ENCODE measurements around the gene FSCN2. TPM values are rescaled to one million over a fixed set of nuclear protein-coding genes. Genes with fewer than 3 reads are reported as not detected.

The FSCN2 gene
- total and polyA plus RNA-seq, 2 donors = 0.47 to 0.87 TPM

DNA sequence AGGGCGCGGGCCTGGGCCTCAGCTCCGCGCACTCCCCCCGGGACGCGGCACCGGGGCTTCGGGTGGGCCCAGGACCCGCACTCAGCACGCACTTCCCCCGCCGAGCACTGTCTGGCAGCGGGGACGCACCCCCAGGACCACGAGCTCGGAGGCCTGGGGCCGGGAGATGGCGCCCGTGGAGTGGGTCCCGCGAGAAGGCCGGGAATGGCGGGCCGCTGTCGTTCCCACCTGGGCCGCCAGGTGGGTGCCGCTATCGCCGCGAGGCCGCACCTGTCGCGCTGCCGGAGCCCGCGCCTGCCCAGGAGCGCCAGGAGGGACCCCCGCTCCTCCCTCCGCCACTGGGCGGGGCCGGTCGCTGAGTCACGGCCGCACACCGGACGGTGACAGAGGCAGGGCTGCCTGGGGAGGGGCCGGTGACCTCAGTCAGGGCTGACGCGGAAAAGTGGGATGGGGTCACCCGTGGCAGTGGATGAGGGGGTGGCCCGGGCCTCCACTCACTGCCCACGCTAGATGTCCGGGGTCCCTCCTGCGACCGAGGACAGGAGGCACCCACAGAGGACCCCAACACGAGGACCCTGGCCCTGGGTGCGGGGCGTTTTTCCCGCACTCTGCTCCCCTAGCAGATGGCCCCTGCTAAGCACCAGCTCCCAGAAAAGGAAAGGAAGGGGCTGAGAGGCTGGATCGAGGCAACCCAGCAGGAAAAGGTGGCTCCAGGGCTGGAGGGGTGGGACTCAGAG lies 8.7 kb upstream of the FSCN2 start:
- peak overlapping the region in 1 of 2 donors; percentile 44 for H3K4me3 ChIP-seq (ENCODE audit: low read length in 2 of 2)
- H3K36me3 ChIP-seq (ENCODE audit: control insufficient read depth in 2 of 2, insufficient read depth in 2 of 2, low read length in 1 of 2) = no peaks in the 10 kb centered on the region
- peaks cover 0 to 11% of the 10 kb centered on the region in 2 donors for H3K9me3 ChIP-seq (ENCODE audit: control insufficient read depth in 2 of 2, insufficient read depth in 1 of 2, low read length in 1 of 2)
- peaks cover 32 to 90% of the 10 kb centered on the region in 2 donors for H3K27me3 ChIP-seq (ENCODE audit: control insufficient read depth in 2 of 2, insufficient read depth in 1 of 2, low read length in 1 of 2)
- H3K4me1 ChIP-seq (ENCODE audit: control insufficient read depth in 2 of 2, insufficient read depth in 2 of 2, low read length in 2 of 2) = peaks cover 9 to 40% of the 10 kb centered on the region in 2 donors
- DNase-seq (ENCODE audit: low read depth in 6 of 9, low spot score in 9 of 9) = peak in 1 of 9 donors; percentile 44
- 5% methylated on average over 61 of the region's 61 CpGs for WGBS
- H3K27ac ChIP-seq (ENCODE audit: low read depth in 1 of 2, low read length in 1 of 2) = peak overlapping the region in 1 of 2 donors; percentile 60

DNA sequence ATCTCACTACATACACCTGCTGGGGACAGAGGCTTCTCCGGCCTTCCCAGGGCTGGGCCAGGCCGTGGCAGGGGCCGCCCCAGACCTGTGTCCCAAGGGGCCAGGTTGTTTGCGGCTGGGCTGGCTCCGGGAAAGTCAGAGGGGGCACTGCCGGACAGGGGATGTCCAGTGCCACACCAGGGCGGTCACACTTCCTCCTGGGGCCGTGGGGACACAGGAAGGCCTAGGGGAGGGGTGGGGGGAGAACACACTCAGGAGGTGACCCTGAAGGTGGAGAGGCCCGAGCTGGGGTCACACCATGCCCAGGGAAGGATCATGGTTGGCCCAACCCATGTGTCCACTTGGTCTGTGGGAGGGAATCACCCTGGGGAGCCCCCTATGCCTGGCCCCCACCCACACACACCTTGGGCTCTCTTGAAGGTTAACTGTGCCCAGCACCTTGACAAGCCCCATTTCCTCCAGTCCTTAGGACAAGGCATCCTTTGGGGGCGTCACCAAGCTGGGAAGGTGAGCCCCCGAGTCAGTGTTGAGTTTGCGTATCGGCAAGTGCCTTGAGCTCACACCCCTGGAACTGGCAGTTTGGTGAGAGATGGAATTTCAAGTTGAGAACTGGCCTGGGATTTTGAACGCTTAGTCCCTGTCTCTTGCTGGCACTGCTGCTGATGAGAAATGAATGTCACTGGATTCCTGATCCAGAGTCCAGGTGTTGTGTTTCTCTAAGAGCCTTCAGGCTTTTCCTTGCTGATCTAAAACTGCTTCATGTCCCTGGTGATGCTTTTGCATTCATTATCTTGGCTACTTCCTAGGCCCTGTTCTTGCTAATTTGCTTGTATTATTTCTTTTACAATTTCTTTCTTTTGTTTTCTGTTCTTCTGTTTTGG lies 7.9 kb upstream of the FSCN2 start:
- Histone ChIP-seq H3K36me3 (ENCODE audit: control insufficient read depth in 2 of 2, insufficient read depth in 2 of 2, low read length in 1 of 2) (no peaks in the 10 kb centered on the region), H3K27me3 (ENCODE audit: control insufficient read depth in 2 of 2, insufficient read depth in 1 of 2, low read length in 1 of 2) (peaks cover 32 to 93% of the 10 kb centered on the region in 2 donors), H3K9me3 (ENCODE audit: control insufficient read depth in 2 of 2, insufficient read depth in 1 of 2, low read length in 1 of 2) (peaks cover 0 to 11% of the 10 kb centered on the region in 2 donors), H3K4me3 (ENCODE audit: low read length in 2 of 2) (no peak overlapping the region), H3K4me1 (ENCODE audit: control insufficient read depth in 2 of 2, insufficient read depth in 2 of 2, low read length in 2 of 2) (peaks cover 9 to 37% of the 10 kb centered on the region in 2 donors), H3K27ac (ENCODE audit: low read depth in 1 of 2, low read length in 1 of 2) (no peak overlapping the region)
- WGBS = 86% methylated on average over 14 of the region's 14 CpGs
- no peak for DNase-seq (ENCODE audit: low read depth in 6 of 9, low spot score in 9 of 9)

DNA sequence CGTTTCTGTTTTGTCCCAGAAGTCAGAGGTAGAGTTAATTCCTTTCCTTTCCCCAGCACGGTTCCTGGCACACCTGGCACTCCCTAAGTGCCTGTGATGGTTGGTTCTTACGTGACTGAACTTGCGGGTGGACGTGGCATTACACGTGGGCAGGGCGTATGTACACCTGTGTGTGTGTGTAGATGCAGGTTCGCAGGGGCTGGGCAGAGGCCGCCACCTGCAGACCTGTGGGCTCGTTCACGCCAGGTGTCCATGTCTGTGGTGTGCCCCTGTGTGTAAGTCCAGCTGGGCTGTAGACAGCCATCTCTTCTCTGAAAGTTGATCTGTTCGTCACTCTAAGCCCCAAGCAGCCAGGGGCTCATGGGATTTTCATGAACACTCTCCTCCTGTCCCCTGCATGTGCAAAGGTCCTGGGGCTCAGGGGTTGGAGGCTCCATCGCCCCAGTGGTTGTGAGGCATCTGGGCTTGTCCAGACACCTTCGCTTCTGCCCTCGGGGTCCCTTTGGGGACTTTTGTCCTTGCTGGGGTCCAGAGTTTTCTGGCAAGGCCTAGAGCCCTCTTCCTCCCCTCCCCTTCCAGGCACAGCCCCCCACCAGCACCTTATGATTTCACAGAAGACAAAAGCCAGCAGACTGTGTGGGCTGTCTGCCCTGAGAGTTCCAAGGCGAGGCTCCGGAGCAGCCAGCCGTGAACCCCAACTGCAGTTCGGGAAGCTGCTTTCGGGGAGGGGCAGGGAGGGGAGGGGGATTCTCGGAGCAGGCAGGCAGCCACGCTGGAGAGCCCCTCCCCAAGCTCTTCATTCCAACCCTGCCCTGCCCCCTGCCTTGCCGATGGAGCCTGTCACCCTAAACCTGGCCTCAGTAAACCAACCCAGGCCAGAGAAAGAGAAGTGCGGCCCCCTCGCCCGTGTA lies 5.4 kb upstream of the FSCN2 start:
- peak in 2 of 9 donors; percentile 43 to 63 for DNase-seq (ENCODE audit: low read depth in 6 of 9, low spot score in 9 of 9)

DNA sequence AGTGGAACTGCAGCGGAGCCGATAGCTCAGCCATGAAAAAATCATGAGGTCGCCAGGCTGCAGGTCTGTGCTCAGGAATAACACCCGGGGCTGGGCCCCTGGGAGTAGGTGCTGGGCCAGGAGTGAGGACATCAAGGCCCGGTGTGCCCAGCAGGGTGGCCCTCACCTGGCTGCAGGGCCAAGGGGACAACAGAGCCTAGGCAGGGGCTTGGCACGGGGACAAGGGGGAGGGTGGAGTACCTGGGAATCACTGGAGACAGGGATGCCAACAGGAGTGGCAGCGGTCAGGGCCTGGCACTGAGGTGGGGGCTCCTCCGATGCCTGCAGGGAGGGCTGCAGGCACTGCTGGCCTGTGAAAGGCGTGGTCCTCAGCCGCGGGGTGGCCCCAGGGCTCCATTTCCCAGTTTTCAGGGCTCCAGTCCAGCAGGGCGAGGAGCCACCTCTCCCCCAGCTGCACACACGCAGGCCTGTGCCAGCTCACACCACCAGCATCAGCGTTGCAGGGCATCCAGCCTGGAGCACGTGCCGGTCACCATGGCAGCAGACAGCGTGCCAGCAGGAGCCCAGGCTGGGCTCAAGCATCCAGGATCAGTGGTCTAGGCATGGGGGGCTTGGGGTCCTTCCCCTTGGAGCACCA lies 4.7 kb upstream of the FSCN2 start:
- peaks cover 0 to 3% of the 10 kb centered on the region in 2 donors for H3K9me3 ChIP-seq (ENCODE audit: control insufficient read depth in 2 of 2, insufficient read depth in 1 of 2, low read length in 1 of 2)
- H3K4me1 ChIP-seq (ENCODE audit: control insufficient read depth in 2 of 2, insufficient read depth in 2 of 2, low read length in 2 of 2) = peaks cover 9 to 23% of the 10 kb centered on the region in 2 donors
- H3K4me3 ChIP-seq (ENCODE audit: low read length in 2 of 2) = no peak overlapping the region
- peaks cover 22 to 91% of the 10 kb centered on the region in 2 donors for H3K27me3 ChIP-seq (ENCODE audit: control insufficient read depth in 2 of 2, insufficient read depth in 1 of 2, low read length in 1 of 2)
- no peak overlapping the region for H3K27ac ChIP-seq (ENCODE audit: low read depth in 1 of 2, low read length in 1 of 2)
- WGBS = 62% methylated on average over 17 of the region's 17 CpGs
- H3K36me3 ChIP-seq (ENCODE audit: control insufficient read depth in 2 of 2, insufficient read depth in 2 of 2, low read length in 1 of 2) = no peaks in the 10 kb centered on the region
- no peak for DNase-seq (ENCODE audit: low read depth in 6 of 9, low spot score in 9 of 9)

More for the DNA sequence above, 5.4 kb upstream of the FSCN2 start:
- WGBS = 75% methylated on average over 26 of the region's 26 CpGs
- Histone ChIP-seq H3K4me3 (ENCODE audit: low read length in 2 of 2) (no peak overlapping the region), H3K27ac (ENCODE audit: low read depth in 1 of 2, low read length in 1 of 2) (no peak overlapping the region), H3K36me3 (ENCODE audit: control insufficient read depth in 2 of 2, insufficient read depth in 2 of 2, low read length in 1 of 2) (no peaks in the 10 kb centered on the region), H3K27me3 (ENCODE audit: control insufficient read depth in 2 of 2, insufficient read depth in 1 of 2, low read length in 1 of 2) (peaks cover 28 to 91% of the 10 kb centered on the region in 2 donors), H3K4me1 (ENCODE audit: control insufficient read depth in 2 of 2, insufficient read depth in 2 of 2, low read length in 2 of 2) (peaks cover 9 to 25% of the 10 kb centered on the region in 2 donors), H3K9me3 (ENCODE audit: control insufficient read depth in 2 of 2, insufficient read depth in 1 of 2, low read length in 1 of 2) (peaks cover 0 to 4% of the 10 kb centered on the region in 2 donors)

DNA sequence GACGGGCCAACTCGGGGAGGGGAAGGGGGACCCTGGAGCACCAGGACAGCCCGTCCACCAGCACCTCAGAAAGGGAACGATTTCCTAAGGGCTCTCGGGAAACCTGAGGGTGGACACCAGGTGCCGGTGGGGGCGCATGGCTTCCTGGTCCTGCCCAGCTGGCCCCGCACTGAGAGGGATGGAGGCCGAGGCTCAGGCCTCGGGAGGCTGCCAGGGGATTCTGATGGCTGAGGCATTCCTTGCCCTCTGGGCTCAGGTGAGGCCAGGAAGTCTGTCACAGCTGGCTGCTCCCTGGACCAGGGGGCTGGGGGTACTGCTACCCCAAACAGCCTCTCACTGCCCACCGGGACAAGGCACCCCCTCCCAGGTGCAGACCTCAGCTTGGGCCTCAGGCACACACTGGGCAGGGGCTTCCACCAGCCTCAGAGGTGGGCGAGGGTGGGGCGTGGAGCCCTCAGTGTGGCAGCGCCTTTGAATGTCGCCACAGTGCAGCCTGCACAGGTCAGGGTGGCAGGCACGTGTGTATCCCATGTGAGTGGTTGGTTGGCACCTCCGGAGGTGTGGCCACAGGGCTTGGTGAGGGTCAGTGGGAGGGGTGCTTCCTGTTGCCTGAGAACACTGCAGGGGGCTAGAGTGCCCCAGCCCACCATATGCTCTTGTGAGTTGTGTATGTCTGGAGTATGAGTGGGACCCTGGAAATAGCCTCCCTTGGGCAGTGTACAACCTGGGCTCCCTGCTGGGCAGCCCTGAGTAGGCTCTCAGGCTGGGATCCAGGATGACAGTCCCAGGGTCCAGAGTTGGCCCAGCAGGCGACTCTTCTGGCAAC lies 3.9 kb upstream of the FSCN2 start:
- WGBS = 88% methylated on average over 18 of the region's 18 CpGs
- peaks cover 20 to 91% of the 10 kb centered on the region in 2 donors for H3K27me3 ChIP-seq (ENCODE audit: control insufficient read depth in 2 of 2, insufficient read depth in 1 of 2, low read length in 1 of 2)

DNA sequence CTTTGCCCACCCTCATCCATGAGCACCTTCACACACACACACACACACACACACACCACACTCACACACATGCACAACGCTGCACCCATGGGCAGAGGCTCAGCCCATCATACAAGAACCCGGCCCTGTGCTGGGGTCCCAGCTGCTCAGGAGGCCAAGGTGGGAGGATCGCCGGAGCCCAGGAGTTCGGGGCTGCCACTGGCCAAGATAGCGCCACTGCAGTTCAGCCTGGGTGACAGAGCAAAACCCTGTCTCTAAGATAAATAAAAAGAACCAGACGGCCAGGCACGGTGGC lies 3.4 kb upstream of the FSCN2 start:
- Histone ChIP-seq H3K36me3 (ENCODE audit: control insufficient read depth in 2 of 2, insufficient read depth in 2 of 2, low read length in 1 of 2) (no peaks in the 10 kb centered on the region), H3K27me3 (ENCODE audit: control insufficient read depth in 2 of 2, insufficient read depth in 1 of 2, low read length in 1 of 2) (peaks cover 14 to 90% of the 10 kb centered on the region in 2 donors), H3K9me3 (ENCODE audit: control insufficient read depth in 2 of 2, insufficient read depth in 1 of 2, low read length in 1 of 2) (no peaks in the 10 kb centered on the region), H3K4me1 (ENCODE audit: control insufficient read depth in 2 of 2, insufficient read depth in 2 of 2, low read length in 2 of 2) (peaks cover 0 to 14% of the 10 kb centered on the region in 2 donors), H3K4me3 (ENCODE audit: low read length in 2 of 2) (no peak overlapping the region), H3K27ac (ENCODE audit: low read depth in 1 of 2, low read length in 1 of 2) (no peak overlapping the region)
- DNase-seq (ENCODE audit: low read depth in 6 of 9, low spot score in 9 of 9) = no peak
- WGBS = 85% methylated on average over 8 of the region's 8 CpGs

More for the DNA sequence above, 3.9 kb upstream of the FSCN2 start:
- Histone ChIP-seq H3K4me1 (ENCODE audit: control insufficient read depth in 2 of 2, insufficient read depth in 2 of 2, low read length in 2 of 2) (peaks cover 3 to 18% of the 10 kb centered on the region in 2 donors), H3K9me3 (ENCODE audit: control insufficient read depth in 2 of 2, insufficient read depth in 1 of 2, low read length in 1 of 2) (no peaks in the 10 kb centered on the region), H3K27ac (ENCODE audit: low read depth in 1 of 2, low read length in 1 of 2) (no peak overlapping the region), H3K4me3 (ENCODE audit: low read length in 2 of 2) (no peak overlapping the region), H3K36me3 (ENCODE audit: control insufficient read depth in 2 of 2, insufficient read depth in 2 of 2, low read length in 1 of 2) (no peaks in the 10 kb centered on the region)
- DNase-seq (ENCODE audit: low read depth in 6 of 9, low spot score in 9 of 9) = no peak

DNA sequence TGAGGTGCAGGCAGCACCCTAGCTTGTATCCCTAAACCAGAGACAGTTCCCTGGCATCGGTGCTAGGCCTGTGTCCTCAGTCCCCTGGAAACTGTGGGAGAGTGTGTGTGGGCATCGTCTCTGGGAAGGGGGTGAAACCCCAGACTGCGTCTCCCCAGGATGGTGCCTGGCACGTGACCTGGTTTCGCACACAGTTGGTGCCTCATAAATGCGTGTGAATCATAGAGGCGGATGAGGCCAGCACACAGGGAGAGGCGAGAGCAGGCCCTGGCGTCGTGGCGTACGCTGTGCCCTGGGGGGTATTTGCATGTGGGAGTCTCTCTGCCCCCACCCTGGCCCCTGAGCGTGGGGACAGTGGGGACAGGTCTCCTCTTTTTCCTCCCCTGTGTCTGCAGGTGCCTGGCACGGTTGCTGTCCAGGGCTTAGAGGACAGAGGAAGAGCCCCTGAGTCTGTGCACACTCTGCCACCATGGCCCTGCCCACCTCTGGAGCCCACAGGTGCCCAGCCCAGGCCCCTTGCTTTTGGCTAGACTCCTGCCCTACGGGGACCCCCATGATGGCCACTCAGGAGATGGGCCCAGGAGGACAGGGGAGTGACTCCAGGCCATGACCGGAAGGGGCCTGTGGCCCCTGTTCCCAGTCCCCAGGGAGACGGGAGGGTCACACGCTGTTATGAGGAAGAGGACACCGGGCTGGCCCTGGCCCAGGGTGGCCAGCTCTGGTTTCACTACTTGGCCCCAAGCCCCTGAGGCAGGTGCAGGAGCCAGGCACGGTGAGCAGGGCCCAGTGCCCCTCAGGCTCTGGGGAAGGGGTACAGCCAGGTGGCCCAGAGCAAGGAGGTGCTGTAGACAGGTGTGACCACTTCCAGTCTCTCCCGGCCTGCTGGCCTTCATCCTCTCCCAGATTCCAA lies 1.3 kb upstream of the FSCN2 start:
- Histone ChIP-seq H3K27me3 (ENCODE audit: control insufficient read depth in 2 of 2, insufficient read depth in 1 of 2, low read length in 1 of 2) (peaks cover 6 to 76% of the 10 kb centered on the region in 2 donors), H3K4me3 (ENCODE audit: low read length in 2 of 2) (no peak overlapping the region), H3K36me3 (ENCODE audit: control insufficient read depth in 2 of 2, insufficient read depth in 2 of 2, low read length in 1 of 2) (no peaks in the 10 kb centered on the region), H3K4me1 (ENCODE audit: control insufficient read depth in 2 of 2, insufficient read depth in 2 of 2, low read length in 2 of 2) (peaks cover 0 to 8% of the 10 kb centered on the region in 2 donors), H3K9me3 (ENCODE audit: control insufficient read depth in 2 of 2, insufficient read depth in 1 of 2, low read length in 1 of 2) (peaks cover 0 to 9% of the 10 kb centered on the region in 2 donors), H3K27ac (ENCODE audit: low read depth in 1 of 2, low read length in 1 of 2) (no peak overlapping the region)
- DNase-seq (ENCODE audit: low read depth in 6 of 9, low spot score in 9 of 9) = no peak
- 92% methylated on average over 21 of the region's 21 CpGs for WGBS
